GM19023 (cell line): ENCODE data around the gene IPO4.
A peak's percentile ranks its signal among the peaks of the same experiment; 100 is the strongest.

Source experiments
- ATAC-seq: cut with Tn5 transposase; IDR thresholded peaks from one replicate; pipeline ENCODE4 v1.9.1; 2021; ENCODE audit warnings: mild to moderate bottlenecking, moderate library complexity; ENCODE audit not compliant: unreplicated experiment

Gene IPO4

DNA sequence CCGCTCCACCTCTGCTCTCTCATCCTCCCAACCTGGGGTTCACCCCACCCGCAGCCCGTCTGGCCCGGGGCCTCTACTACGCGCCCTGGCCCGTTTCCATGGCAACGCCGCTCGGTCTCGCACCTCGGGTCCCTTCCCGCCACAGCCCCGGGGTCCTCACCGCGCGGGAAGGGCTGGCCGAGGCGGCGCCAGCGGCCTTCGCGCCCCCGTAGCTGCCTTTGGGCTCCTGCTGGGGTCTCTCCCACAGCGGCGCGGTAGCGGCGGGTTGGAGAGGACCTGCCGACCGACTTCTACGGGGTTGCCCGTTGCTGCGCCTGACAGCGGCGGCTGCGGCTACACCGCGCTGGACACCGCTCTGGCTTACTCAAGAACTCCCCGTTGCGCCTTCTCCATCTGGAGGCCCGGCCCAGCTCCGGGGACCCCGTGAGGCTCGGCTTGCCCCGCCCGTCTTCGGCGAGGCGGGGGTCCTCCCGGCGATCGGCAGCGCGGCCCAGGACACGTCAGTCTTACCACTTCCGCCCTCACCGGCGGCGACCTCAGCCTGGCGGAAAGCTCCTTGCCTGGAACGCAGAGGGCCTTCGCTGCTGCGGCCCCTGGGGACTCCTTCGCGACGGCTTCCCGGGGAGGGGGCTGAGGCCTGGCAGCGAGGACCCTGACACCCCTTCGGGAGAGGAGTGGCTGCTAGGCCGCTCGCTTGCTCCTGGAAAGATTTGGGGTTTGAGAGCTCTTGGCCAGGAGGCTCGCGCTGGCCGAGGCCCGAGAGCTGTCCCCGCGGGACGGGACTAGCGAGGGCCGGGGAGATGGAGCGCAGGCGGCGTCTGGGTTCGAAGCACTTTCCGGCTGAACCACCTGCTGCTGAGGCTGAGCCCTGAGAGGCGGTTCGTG is 6.8 kb upstream of the IPO4 start, which contains the start of gene TM9SF1:
Gene TM9SF1, minus strand, starts transcription at position 256 of the 885 bp plus-strand sequence. CDS start 422 bp downstream, outside the sequence.
- peak; percentile 80 for ATAC-seq

DNA sequence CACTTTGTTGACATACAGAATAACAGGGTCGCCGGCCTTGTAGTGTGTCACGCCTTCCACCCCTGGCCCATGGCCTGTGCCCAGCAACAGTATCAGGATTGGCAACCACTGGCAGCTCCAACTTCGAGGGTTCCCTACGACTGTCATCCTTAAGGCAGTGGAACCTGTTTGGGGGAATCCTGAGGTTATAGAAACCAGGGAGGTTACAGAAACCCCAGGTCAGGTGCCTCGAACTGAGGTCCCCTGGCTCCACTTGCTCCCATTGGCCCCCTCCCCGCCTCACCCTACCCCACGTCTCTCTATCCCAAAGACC is 6.2 kb upstream of the IPO4 start:
- no peak for ATAC-seq

DNA sequence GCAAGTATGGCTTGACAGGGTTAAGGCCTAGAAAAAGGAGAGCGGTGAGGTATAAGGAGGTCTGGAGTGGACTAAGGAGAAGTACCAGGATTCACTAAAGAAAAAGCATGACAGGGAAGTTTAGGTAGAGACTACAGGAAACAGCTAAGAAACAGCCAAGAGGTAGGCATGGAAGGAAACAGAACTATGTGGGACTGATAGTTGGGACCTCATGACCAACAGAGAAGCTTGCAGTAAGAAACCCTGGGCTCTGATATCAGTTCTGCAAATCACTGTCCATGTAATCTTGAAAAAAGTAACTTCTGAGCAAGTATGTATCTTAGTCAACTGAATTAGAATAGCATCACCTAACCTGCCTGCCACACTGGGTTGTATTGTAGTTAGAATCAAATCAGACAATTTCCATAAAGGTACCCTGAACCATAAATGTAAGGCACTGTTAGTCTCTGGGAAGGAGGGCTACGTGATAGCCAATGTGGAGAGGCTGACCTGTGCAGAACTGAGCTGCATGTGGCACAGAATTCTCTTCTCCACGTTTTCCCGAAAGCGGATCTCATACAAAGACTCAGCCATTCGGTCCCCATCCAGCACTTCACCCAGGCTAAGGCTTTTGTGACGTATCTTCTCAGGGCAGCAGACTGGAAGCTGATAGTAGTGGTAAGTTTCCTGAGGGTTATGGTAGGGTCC is 5.7 kb upstream of the IPO4 start:
- ATAC-seq = no peak

DNA sequence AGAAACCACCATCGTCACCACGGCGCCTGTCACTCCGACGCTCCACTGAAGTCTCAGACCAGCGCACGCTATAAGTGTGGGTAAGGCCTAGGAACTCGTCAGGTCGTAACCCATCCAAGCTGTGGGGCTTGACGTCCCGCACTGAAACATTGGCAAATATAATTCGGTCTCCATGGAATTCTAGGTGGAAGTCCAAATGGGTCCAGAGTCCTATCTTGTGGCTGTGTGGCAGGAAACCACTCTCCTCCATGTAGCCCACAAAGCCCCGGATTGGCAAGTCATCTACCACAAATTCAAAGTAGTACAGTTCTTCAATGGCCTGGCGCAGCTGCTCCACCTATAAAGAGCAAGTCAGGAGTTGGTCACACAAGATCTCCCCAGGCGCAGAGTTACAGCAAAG is 4.3 kb upstream of the IPO4 start:
- no peak for ATAC-seq

DNA sequence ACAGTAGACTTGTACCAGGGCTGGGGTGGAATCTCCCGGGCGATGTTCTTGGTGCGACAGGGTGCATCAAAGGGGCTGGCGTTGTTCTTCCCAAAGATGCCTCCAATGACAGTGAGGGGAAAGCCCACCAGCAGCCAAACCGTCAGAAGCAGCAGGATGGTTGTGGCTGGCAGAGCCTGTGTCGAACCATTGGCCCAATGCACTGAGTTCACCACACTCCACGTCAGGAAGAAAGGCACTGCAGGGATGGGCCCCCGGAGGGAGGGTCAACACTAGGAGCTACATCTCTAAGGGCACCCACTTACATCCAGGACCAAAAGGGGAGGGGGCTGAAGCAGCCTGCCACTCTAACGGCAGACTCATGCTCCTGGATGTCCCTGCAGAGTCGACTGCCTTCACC is 1.8 kb upstream of the IPO4 start:
- ATAC-seq = no peak

DNA sequence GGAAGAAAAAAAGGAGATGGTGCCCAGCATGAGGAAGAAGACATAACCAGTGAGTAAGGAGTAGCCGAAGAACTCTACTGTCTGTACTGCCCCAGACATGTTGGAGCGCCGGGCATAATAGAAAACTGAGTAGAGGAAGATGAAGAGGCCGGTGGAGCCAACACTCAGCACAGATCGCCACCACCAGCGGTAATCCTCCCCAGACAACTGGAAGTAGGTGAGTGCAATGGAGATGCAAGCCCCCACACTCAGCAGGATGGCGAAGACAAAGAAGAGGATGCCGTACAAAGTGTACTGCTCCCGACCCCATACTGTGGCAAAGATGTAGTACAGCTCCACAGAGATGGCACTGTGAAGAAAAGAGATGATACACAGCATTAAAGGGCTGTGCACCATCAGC is 844 bp upstream of the IPO4 start:
- ATAC-seq = no peak

DNA sequence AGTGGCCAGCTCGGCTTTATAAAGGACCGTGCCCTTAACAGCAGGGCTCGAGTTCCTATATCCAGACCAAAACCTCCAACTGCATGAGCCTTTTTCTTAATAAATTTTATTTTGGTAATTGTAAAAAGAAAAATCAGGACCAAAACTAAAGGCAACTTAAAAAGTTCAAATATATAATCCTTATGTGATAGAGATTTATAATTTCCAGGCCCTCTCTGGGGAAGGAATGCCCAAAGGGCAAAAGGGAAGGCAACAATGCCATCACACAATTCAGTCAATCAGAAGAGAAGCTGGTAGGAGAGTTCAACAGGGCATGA is 401 bp upstream of the IPO4 start:
- no peak for ATAC-seq

DNA sequence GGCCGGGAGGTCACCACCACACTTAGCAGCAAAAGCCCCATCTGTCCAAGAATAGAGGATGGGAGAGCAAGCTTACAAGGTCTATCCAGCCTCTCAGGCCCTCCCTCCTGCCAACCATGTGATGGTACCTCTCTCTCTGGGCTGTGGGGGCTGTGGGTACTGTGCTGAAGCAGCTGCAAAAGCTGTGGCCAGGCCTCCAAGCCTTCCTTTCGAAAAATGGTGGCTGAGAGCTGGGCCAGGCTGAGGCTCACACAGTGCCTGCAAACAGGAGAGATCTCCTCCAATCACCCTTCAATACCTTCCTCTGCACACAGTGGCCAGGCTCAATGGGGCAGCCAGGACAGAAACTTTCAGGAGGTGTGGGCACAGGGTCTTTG is 1.1 kb downstream of the IPO4 start:
- ATAC-seq = no peak

DNA sequence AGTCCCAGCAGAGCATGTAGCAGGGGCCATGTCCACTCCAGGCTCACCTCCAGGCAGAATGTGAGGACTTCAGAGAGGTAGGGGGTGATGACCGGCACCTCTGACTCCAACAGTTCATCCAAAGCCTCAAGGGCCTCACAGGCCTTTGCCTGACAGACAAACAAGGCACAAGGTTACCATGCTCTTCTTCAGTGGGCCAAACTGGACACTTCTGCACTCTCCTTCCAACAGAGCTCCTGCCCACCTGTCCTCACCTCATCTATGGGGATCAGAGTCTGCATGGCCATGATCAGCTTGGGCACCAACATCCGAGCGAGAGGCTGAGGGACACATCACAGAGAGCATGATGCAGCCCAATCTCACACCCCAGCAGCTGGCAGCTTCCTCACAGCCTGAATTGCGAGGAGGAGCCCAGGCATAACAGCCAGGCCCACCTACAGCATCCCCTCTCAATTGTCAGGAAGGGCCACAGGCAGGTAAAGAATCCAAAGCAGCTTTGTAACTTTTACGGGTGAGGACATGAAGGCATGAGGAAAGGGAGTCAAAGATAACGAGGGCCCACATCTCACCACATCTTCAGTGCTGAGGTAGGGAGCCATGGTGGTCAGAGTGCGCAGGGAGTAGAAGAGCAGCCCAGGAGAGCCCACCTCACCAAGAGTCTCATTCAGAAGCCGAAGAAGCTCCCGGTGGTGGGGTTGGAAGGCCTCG is 1.6 kb downstream of the IPO4 start:
- ATAC-seq = no peak

DNA sequence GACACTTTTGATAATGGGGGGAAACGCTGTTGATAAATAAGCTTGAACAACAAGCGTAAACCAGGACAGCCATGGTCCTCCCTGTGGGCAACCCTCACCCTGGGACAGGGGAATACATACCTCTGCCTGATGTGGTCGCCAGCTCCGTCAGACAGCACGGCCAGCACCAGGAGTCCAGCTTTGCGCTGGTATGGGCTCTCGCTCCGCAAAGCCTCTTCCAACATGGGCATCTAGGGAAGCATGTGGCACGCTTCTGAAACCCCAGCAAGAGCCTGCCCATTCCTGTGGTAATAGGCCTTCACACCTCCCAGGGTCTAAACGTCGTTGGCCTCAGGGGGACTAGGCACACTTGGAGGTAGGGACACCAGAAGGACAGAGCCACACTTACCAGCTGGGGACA is 2.9 kb downstream of the IPO4 start:
- no peak for ATAC-seq

DNA sequence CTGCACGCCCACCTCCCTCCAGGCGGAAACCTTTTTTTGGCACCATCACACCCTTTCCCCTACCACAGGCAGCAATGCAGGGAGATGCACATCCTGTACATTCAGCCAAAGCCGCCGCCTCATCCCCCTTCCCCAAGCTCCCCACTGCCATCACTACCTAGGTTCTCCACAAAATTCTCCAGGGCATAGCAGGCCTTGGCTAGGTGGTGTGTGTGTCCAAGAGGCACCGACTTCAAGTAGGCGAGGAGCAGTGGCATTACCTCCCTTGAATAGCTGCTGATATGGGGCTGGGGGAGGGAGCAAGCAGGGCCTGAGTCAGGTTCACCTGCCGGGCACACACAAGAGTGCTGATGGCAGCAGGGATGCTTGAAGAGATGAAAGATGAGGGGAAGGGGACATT is 3.6 kb downstream of the IPO4 start:
- no peak for ATAC-seq

DNA sequence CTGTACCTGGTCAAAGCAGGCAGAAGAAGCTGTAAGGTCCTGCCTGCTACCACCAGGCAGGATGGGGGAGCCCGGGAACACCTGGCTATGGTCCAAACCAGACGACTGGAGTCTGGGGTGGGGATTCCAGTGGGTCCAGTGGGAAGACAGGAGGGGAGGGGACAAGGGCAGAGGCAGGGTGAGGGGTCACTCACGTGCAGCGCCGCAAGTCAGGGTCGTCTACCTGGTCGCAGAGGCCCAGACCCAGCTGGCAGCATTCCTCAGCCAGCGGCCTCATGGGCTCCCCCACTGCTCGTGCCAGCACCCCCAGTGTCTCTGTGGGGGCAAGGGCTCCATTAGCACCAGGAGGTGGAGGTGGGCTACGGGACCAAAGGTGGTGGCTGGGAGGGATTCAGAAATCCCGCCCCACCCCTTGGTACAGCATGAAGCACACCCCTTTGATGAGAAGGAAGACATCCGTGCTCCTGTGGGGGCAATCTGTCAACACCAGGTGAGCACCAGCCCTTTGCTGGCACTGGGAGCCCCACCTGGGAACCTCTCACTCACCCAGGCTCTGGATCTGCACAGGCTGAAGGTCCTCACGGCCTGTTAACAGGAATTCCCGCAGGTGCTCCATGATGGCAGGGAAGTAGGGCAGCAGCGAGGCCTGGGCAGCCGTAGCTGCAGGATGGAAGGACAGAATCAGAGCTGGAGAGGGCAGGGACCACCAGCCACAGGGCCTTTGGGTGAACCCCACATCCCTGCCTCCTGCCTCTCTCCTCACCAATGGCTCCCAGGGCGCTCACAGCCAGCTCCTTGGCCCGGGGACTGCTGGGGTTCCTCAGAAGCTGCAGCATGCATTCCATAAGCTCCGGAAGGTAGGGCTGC is 4.3 kb downstream of the IPO4 start:
- no peak for ATAC-seq

DNA sequence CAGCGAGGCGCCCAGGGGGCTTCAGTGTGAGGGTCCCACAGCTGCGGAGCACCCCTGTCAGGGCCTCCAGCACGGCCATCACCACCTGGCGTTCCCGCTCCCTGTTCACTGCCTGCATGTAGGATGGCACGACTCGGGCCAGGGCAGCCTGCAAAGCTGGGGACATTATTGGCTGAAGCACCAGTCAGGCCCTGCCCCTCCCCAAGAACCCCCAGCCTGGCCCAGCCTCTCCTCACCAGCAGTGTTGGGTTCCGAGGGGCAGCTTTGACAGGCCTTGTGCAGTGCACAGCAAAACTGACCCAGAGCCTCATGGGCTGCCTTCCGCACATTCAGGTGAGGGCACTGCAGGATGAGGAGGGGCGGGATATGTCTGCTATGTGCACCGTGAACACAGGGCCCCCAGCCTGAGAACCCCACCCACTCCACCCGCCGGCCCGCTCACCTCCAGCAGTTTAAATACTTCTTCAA is 5.6 kb downstream of the IPO4 start:
- ATAC-seq = no peak

DNA sequence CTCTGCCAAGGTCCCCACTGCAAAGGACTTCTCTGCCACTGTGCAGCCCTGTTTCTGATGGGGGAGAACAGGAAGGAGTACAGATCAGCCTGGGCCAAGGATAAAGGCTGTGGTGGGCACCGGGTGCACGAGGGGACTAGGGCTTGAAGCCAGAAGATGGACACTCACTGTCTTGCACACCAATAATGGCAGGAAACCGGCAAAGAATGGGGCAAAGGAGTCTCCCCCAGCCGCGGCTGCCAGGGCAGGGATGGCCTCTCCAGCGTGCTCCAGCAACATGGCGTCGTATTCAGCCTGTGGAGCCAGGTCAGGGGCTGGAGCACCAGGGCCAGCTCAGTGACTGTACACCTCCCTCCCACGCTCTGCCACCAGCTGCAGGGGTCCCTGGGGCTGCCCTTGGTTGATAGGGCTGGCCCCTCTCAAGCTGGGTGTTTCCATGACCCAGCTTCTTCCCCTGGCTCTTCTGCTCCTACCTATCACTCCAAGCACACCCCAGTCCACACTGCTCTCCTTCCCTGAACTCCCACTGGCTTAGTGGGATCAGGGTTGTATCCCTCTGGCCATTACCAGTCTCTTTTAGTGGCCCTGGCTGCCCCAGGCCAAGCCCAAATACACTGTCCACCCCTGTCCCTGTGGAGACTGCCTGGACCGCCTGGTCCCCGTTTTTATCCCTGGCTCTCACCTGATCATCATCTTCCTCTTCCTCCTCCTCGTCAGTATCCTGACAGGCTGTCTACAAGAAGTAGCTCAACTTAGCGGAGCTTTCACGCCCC is 6.3 kb downstream of the IPO4 start:
- no peak for ATAC-seq

DNA sequence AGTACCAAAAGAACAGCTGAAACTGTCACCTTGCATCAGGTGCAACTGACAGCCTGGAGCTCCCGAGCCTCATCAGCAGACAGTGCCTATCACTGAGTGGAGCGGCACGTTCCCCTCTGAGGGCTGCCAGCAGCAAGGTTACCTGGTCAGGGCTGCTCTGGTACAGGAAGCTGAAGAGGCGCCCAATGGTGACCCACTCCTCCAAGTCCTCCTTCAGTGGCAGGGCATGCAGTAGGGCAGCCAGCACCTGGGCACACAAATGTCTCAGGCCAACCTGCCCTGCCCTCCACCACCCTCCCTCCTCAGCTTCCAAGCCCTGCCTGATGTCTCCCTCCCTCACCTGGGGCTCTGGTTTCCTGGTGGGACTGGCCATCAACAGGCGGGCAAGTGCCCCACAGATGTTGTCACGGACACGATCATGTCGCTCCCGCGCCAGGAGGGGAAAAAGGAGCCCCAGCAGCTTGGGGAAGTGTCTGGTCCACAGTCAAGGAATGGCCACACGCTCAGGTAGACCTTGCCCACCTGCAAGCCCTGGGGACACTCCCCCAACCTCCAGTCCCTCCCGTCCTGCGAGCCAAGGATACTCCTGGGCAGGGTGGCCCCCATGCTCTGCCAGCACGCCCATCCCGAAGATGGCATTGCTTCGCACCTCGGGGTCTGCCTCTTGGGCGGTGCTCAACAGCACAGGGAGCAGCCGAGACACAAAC is 7.1 kb downstream of the IPO4 start:
- no peak for ATAC-seq

DNA sequence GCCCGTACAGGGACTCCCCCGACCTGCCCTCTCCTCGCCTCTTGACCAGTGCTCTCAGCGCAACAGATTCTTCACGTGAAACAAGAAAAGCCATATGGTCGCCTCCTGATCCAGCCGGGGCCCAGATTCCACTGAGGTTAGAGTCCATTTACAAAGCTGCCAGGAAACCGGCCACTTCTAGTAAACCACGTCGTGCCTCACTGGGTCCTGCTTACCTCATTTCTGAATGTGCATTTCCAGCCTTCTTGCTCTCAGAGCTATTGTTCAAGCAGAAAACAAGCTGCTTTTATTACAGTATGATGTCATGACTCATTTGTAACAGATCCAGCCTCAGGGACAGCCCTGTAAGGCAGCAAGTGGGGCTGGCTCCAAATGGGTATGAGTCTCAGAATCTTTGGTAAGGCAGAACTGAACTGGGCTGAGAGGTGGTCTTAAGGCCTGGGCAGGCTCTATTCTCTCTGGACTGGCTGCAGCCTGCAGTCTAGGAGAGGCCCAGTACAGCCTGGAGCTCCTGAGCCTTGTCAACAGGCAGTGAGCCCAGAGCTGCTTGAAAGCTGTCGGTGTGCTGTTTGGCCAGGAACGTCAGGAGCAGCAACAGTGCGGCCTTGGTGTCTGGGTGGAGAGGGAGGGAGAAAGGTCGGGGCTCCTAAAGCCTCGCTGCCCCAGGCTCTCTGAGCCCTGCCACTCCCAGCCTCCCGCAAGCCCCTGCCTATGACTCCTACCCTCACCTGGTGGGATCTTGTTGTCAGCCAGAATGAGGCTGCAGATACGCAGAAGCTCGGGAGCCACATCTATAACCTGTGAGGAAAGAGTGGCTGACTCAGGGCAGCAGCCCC is 8.4 kb downstream of the IPO4 start:
- ATAC-seq = no peak

DNA sequence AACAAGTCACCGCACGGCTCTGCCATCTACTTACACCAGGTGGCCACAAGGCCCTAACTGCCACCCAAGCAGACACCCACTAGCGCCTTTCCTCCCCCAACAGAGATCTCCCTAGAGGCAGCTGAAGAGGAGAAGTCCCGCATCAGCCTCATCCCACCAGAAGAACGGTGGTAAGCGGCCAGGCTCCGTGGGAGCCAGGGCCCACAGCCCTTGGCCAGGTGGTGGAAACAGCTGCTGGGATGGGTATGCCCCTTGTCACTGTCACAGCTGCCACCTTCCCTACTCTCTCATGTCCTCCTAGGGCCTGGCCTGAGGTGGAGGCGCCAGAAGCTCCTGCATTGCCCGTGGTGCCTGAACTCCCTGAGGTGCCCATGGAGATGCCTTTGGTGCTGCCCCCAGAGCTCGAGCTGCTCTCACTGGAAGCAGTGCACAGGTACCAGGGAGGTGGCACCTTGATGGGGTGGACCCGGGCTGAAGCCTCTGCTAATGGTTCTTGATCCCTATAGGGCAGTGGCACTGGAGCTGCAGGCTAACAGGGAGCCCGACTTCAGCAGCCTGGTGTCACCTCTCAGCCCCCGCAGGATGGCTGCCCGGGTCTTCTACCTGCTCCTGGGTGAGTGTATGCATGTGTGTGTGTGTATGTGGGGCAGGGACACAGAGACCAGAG is 9.2 kb downstream of the IPO4 start:
- no peak for ATAC-seq
